Measurements from ENCODE around the gene RPL10.

- no peak for TF ChIP-seq CTCF (IDR thresholded peaks at IDR 0.05)
- TF ChIP-seq POLR2A (IDR thresholded peaks at IDR 0.05), result no peak
Observed at GRCh38 chrX:154404625-154405192, 6.5 kb downstream of the RPL10 start.
